GM21526 (cell line): ENCODE data around the gene ST3GAL5.

ENCODE experiments used
- ATAC-seq: cut with Tn5 transposase; IDR thresholded peaks from one replicate; pipeline ENCODE4 v1.9.1; 2021; ENCODE audit warnings: moderate library complexity; ENCODE audit not compliant: unreplicated experiment, low FRiP score

Gene ST3GAL5

GRCh38 chr2:85917887-85918795 lies 29.4 kb upstream of the ST3GAL5 start:
- ATAC-seq = no peak

- ATAC-seq = no peak
Measured at GRCh38 chr2:85915606-85916303, 27.0 kb upstream of the ST3GAL5 start.

- no peak for ATAC-seq
Measured at GRCh38 chr2:85914922-85915321, 26.1 kb upstream of the ST3GAL5 start.

- no peak for ATAC-seq
Measured at GRCh38 chr2:85913884-85914881, 25.4 kb upstream of the ST3GAL5 start.

GRCh38 chr2:85911814-85912692 lies 23.3 kb upstream of the ST3GAL5 start:
- ATAC-seq = no peak

GRCh38 chr2:85911097-85911496 lies 22.3 kb upstream of the ST3GAL5 start:
- no peak for ATAC-seq

- no peak for ATAC-seq
Measured at GRCh38 chr2:85909005-85909404, 20.2 kb upstream of the ST3GAL5 start.

GRCh38 chr2:85908506-85908905 lies 19.7 kb upstream of the ST3GAL5 start:
- ATAC-seq = no peak

- no peak for ATAC-seq
Measured at GRCh38 chr2:85907671-85908157, 18.9 kb upstream of the ST3GAL5 start.

- ATAC-seq = no peak
Measured at GRCh38 chr2:85906748-85907147, 18.0 kb upstream of the ST3GAL5 start.

- no peak for ATAC-seq
Measured at GRCh38 chr2:85905891-85906290, 17.1 kb upstream of the ST3GAL5 start.

- no peak for ATAC-seq
Measured at GRCh38 chr2:85905187-85905666, 16.4 kb upstream of the ST3GAL5 start.

- no peak for ATAC-seq
Measured at GRCh38 chr2:85903849-85904248, 15.1 kb upstream of the ST3GAL5 start.

- no peak for ATAC-seq
Measured at GRCh38 chr2:85902496-85902895, 13.7 kb upstream of the ST3GAL5 start.

- ATAC-seq = no peak
Measured at GRCh38 chr2:85901155-85901554, 12.4 kb upstream of the ST3GAL5 start.

GRCh38 chr2:85900366-85900765 lies 11.6 kb upstream of the ST3GAL5 start:
- no peak for ATAC-seq

GRCh38 chr2:85899849-85900248 lies 11.1 kb upstream of the ST3GAL5 start:
- ATAC-seq = no peak

GRCh38 chr2:85899284-85899683 lies 10.5 kb upstream of the ST3GAL5 start:
- no peak for ATAC-seq

- ATAC-seq = no peak
Measured at GRCh38 chr2:85898881-85899280, 10.1 kb upstream of the ST3GAL5 start.
